Activated effector memory CD4-positive, alpha-beta T cell treated with anti-CD3 and anti-CD28 coated beads, Interleukin-2, amount 50 U/mL, for 16 hours (primary cell): ENCODE data around the gene PRRT2.
A peak's percentile ranks its signal among the peaks of the same experiment; 100 is the strongest.

Experiments used
- DNase-seq: peaks from one replicate; pipeline ENCODE4 v3.0.0-alpha.2; 2020

Gene PRRT2

GRCh38 chr16:29835926-29836325 is 23.9 kb downstream of the PRRT2 start:
- no peak for DNase-seq

DNA sequence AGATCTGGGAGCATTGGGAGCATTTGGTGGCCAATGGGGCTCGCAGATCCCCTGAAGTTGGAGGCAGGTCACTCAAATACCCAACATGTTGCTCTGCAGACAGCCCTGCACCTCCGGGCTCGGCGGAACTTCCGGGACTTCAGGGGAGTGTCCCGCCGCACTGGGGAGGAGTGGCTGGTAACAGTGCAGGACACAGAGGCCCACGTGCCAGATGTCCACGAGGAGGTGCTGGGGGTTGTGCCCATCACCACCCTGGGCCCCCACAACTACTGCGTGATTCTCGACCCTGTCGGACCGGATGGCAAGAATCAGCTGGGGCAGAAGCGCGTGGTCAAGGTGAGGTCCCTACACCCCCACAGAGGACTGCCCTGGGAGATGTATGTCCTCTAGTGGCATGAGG is 24.6 kb downstream of the PRRT2 start:
- DNase-seq: no peak

DNA sequence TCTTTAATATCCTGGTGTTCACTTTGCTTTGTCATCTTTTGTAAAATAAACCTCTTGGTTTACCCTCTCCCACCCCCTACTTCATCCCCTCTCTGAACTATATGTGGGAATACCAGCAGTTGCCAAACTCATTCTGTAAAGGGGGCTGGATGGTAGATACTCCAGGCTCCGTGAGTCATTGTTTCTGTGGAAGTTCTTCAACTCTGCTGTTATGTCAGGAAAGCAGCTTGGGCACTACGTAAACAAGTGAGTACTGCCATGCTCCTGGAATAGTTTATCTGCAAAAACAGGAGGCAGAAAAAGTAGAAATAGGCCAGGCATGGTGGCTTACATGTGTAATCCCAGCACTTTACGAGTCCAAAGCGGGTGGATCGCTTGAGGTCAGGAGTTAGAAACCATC is 25.8 kb downstream of the PRRT2 start:
- DNase-seq: no peak

- DNase-seq: no peak
These were observed 27.8 kb downstream of the PRRT2 start for GRCh38 chr16:29839822-29840221.

GRCh38 chr16:29840240-29840639 is 28.2 kb downstream of the PRRT2 start:
- DNase-seq: no peak

DNA sequence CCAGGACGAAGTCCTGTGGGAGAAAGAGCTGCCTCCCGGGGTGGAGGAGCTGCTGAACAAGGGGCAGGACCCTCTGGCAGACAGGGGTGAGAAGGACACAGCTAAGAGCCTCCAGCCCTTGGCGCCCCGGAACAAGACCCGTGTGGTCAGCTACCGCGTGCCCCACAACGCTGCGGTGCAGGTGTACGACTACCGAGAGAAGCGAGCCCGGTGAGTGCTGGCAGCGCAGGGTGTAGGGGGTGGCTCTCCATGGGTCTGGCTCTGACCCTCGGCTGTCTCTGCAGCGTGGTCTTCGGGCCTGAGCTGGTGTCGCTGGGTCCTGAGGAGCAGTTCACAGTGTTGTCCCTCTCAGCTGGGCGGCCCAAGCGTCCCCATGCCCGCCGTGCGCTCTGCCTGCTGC is 29.6 kb downstream of the PRRT2 start:
- no peak for DNase-seq

- no peak for DNase-seq
These were observed 30.8 kb downstream of the PRRT2 start for GRCh38 chr16:29842732-29843346.

- DNase-seq: no peak
These were observed 31.9 kb downstream of the PRRT2 start for GRCh38 chr16:29843931-29844330.

DNA sequence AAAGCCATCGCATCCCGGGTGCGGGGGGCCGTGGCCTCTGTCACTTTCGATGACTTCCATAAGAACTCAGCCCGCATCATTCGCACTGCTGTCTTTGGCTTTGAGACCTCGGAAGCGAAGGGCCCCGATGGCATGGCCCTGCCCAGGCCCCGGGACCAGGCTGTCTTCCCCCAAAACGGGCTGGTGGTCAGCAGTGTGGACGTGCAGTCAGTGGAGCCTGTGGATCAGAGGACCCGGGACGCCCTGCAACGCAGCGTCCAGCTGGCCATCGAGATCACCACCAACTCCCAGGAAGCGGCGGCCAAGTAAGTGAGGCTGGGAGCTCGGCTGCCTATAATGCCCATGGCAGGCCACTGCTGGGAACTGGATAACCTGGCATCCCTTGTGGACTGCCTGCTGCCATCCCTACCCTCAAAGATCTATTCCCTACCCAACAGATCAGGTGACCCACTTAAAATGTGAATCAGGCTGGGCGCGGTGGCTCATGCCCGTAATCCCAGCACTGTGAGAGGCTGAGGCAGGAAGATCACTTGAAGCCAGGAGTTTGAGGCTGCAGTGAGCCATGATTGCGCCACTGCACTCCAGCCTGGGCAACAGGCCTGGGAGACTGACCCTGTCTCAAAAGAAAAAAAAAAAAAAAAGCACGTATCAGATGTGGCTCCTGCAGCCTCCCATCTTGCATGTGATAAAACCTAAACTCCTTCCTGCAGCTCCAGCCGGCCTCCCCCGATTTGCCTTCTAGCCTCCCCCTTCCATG is 32.8 kb downstream of the PRRT2 start:
- no peak for DNase-seq

DNA sequence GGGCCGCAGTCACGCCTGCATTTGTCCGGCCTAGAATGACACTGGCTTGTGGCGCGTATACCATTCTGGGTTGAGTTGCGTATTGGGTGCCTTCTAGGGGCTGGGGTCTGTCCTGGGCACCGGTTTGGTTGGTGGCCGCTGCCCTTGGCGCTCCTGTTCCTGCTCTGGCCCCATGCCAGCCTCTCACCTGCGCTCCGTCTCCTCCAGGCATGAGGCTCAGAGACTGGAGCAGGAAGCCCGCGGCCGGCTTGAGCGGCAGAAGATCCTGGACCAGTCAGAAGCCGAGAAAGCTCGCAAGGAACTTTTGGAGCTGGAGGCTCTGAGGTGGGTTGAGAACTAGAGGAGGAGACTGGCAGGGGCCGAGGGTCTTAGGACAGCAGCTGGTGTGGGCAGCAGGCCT is 33.7 kb downstream of the PRRT2 start:
- no peak for DNase-seq

GRCh38 chr16:29848420-29849297 is 36.7 kb downstream of the PRRT2 start:
- peak; percentile 92 for DNase-seq

GRCh38 chr16:29849505-29849904 is 37.5 kb downstream of the PRRT2 start:
- DNase-seq: no peak

GRCh38 chr16:29850998-29851397 is 39.0 kb downstream of the PRRT2 start:
- no peak for DNase-seq

- DNase-seq: no peak
These were observed 40.7 kb downstream of the PRRT2 start for GRCh38 chr16:29852654-29853053.

GRCh38 chr16:29854520-29855100 is 42.6 kb downstream of the PRRT2 start:
- no peak for DNase-seq

DNA sequence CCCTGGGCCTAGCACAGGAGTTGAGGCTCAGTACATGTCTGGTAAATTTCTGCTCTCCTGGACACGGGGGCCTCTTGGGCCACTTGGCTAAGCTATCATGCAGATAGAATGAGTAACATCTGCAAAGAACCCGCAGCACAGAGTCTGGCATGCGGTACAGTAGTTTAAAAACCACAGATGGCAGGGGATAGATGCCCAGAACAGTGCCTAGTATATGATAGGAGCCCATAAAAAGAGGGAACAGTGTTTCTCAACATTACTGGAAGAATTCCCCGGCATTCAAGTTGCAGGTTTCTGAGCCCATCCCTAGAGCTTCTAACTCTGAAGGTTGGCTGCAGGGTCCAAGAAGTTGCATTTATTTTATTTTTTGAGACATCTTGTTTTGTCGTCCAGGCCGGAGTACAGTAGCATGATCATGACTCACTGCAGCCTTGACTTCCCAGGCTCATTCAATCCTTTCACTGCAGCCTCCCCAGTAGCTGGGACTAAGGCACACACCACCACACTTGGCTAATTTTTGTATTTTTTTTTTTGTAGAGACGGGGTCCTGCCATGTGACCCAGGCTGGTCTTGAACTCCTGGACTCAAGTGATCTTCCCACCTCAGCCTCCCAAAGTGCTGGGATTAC is 45.3 kb downstream of the PRRT2 start:
- no peak for DNase-seq

DNA sequence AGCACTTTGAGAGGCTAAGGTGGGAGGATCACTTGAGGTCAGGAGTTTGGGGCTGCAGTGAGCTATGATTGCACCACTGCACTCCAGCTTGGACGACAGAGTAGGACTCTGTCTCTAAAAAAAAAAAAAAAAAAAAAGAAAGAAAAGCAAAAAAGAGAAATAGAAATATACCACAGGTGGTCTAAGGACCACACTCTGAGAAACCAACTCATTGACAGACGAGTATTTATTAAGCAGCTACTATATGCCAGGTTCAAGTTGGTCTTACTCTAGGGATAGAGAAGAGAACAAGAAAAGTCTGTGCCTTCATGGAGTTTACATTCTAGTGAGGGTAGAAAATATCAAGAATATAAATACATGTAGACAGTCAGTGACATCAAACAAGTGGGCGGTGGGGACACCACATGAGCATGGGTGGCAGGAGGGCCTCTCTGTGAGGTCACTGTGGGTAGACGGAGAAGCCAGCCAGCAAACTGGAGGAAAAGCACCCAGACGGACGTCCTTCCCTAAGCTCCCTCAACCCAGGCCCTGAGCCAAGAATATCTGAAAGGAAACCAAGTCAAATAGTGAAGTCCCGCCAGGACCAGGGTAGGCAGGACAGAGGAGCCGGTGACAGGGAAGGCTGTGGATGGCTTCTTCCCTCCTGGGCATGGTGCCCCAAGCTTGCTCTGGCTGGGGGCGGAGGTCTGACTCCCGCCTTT is 46.3 kb downstream of the PRRT2 start:
- no peak for DNase-seq

DNA sequence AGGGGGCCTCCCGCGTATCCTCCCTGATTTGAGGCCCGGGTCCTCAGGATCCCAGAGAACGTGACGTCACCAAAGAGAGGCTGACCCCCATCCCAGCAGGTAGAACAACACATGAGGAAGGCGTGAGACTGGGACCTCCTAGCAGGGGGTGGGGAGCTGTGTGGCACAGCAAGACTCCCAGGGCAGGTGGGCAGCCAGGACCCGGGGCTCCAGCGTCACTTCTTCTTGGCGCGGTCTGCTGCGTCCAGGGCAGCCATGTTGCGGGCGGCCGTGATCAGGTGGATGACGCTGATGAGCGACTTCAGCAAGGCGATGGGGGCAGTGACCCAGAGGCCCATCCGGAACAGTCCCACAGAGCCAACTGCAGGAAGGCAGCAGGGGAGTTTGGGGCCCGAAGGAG is 47.0 kb downstream of the PRRT2 start:
- DNase-seq: no peak

- no peak for DNase-seq
These were observed 48.2 kb downstream of the PRRT2 start for GRCh38 chr16:29860218-29860617.

GRCh38 chr16:29862383-29862883 is 50.4 kb downstream of the PRRT2 start:
- no peak for DNase-seq

DNA sequence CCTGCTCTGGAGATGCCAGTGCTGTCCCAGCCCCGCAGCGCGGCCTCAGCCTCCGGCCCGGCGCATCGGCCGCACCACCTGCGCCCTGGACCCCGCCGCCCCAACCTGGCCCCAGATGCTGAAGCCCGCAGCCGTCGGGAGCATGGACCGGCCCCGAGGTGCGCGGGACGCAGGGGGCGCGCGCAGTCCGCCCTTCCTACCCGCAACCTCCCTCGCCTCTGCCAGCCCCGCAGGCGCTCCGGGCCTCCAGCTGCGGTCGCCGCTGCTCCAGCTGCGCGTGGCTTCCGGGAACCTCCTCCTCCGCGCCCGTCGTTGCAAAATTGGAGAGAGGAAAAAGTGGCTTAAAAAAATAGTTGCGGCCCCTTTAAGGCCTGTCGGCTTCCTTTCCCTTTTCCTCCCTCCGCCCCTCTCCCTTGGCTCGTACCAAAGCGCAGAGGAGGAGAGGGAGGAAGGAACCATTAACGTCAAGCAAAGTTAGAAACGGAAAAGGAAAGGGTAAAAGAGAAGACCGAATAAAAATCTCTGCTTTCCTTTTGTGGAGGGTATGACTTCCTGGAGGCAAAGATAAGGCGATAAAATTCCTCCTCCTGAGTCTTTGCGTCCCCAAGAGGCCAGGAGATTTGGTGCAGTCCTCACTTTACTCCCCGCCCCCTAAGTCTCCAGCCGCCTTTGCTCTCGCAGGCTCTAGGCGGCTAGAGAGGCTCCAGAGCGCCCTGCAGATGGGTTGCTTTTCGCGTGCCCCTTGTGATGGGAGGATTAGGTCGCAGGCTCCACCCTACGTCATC is 51.1 kb downstream of the PRRT2 start, which contains the start of gene CDIPT:
CDIPT (minus strand) TSS at position 343 of the 785 bp plus-strand sequence. CDS start 369 bp downstream, outside the sequence.
- peak; percentile 97 for DNase-seq
